Neutrophil (primary cell): ENCODE measurements around the gene SLC35F1.

ENCODE experiments used
- H3K27ac ChIP-seq: fragments of 200-600 bp; sonication (generic); 2 replicates; pipeline ENCODE4 v1.5.1; 2016; ENCODE audit warnings: mild to moderate bottlenecking, moderate library complexity
- H3K27me3 ChIP-seq: fragments of 200-600 bp; sonication (generic); 2 replicates; pipeline ENCODE4 v1.6.0; 2016; ENCODE audit warnings: mild to moderate bottlenecking
- H3K36me3 ChIP-seq: fragments of 200-600 bp; sonication (generic); 2 replicates; pipeline ENCODE4 v1.5.1; 2017
- H3K4me1 ChIP-seq, 2 experiments: fragments of 200-600 bp in 1 of 2; sonication (generic) in 1 of 2; 1 replicate in 1 of 2; 2 replicates in 1 of 2; pipeline versions ENCODE4 v1.5.1 to v1.6.1; 2013 to 2016; ENCODE audit warnings: low read depth in 1 of 2, low read length in 1 of 2, mild to moderate bottlenecking in 1 of 2, moderate library complexity in 1 of 2; ENCODE audit not compliant: control insufficient read depth in 1 of 2, insufficient read depth in 1 of 2
- H3K4me3 ChIP-seq, 2 experiments: fragments of 200-600 bp in 1 of 2; sonication (generic) in 1 of 2; 1 replicate in 1 of 2; 2 replicates in 1 of 2; pipeline ENCODE4 v1.5.1; 2013 to 2016; ENCODE audit warnings: low read depth in 1 of 2, low read length in 1 of 2, mild to moderate bottlenecking in 1 of 2, moderate library complexity in 1 of 2
- H3K9me3 ChIP-seq: fragments of 200-600 bp; sonication (generic); 2 replicates; pipeline ENCODE4 v1.5.1; 2016
- CTCF ChIP-seq: fragments of 200-600 bp; sonication (generic); IDR thresholded peaks from 2 replicates; pipeline ENCODE4 v1.5.1; 2016; ENCODE audit warnings: antibody characterized with exemption

The SLC35F1 gene

DNA sequence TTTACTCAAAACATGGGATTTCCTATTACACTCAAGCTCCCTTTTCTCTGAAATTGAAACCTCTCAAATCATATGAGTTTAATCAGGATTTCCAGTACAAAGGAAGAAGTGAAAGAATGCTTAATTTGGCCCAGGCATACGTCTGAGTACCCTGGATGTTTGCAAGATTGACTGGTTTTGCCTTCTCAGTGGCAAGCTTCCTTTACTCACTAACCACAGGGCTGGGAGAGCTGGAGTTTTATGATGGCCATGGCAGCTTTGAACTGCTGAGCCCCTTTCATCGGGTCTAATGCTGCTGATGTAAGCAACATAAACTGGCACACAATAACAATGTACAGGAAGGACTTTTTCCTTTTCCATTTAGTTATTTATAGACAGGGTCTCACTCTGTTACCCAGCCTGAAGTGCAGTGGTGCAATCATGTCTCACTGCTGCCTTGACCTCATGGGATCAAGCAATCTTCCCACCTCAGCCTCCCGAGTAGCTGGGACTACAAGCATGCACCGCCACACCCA is 194.8 kb downstream of the SLC35F1 start:
- Histone ChIP-seq H3K4me1 (no peaks in the 10 kb centered on the region), H3K4me3 (no peak overlapping the region), H3K9me3 (no peaks in the 10 kb centered on the region), H3K27me3 (no peaks in the 10 kb centered on the region), H3K36me3 (no peaks in the 10 kb centered on the region), H3K27ac (no peak overlapping the region)
- no peak for TF ChIP-seq CTCF

DNA sequence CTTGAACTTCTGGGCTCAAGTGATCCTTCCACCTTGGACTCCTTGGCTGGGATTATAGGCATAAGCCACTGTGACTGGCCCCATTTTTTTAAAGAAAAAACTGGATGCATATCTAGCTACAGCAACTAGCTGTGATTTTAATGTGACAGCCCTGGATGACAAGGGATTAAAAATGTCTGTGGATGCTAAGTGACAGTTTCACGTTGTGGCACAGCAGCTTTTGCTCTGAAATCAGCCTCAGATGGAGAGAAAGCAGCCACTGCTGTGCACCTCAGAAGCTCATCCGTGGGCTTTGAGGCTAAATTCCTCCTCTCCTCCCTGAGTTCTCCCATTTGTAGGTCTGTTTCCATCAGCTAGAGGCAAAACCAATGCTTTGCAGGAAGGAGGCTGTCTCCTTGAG is 195.3 kb downstream of the SLC35F1 start:
- no peak for TF ChIP-seq CTCF
- no peaks in the 10 kb centered on the region for H3K9me3 ChIP-seq
- no peaks in the 10 kb centered on the region for H3K27me3 ChIP-seq
- no peaks in the 10 kb centered on the region for H3K4me1 ChIP-seq
- H3K27ac ChIP-seq: no peak overlapping the region
- H3K4me3 ChIP-seq: no peak overlapping the region
- H3K36me3 ChIP-seq: no peaks in the 10 kb centered on the region

DNA sequence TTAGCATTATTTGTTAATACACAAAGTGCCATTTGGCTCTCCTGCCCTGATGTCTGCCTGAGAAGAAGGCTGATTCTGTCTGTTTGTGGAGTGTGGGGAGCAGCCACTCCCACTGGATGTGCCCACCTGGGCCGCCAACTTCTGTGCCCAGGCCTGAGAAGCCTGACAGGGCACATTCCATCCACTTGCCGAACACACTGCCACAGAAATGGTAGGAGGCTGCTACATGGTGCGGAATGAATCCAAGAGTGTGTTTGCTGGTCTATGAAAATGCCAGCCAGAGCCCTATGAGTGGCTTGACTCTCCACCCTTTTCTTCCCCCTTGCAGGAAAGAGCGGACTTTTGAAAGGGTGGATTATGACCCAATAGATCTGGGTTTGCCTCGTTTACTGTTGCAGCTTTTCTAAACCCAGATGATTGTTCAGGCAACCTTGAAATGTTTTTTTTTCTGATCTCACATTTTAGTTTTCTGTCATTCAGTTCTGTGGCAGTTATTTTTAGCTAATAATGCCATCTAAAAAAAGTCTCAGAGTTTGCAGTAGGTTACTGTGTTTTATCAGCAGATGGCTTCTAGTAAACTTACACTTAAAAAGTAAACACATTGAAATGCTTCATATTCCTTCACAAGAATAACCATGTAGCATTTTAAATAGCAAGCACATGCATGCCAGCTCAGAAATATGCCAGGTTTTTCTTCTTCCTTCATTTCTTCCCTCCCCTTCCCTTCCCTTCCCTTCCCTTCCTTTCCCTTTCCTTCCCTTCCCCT is 196.5 kb downstream of the SLC35F1 start:
- Histone ChIP-seq H3K27ac (no peak overlapping the region), H3K4me1 (no peaks in the 10 kb centered on the region), H3K36me3 (no peaks in the 10 kb centered on the region), H3K9me3 (no peaks in the 10 kb centered on the region), H3K4me3 (no peak overlapping the region), H3K27me3 (no peaks in the 10 kb centered on the region)
- no peak for TF ChIP-seq CTCF

GRCh38 chr6:118122161-118122725 is 215.2 kb downstream of the SLC35F1 start:
- no peaks in the 10 kb centered on the region for H3K27me3 ChIP-seq
- no peak overlapping the region for H3K27ac ChIP-seq
- no peak for TF ChIP-seq CTCF

DNA sequence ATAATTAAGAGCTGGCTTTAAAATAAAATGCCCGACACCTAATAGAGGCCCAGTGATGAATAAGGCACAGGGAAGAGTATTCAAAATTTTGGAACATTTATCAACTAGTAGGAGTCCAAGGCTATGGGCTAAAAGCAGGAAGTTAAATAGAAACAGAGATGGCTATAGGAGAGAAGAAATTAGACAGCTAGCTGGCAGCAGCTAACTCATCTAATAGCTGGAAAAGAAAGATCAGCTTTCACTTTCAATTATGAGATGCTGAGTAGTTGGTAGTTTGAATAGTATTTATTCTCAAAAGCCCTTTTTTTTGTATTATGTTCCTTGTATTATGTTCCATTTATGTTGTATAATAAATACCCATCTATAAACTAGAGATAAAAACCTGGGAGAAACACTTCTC is 215.7 kb downstream of the SLC35F1 start:
- Histone ChIP-seq H3K27me3 (no peaks in the 10 kb centered on the region), H3K9me3 (no peaks in the 10 kb centered on the region), H3K4me3 (no peak overlapping the region), H3K4me1 (no peaks in the 10 kb centered on the region), H3K36me3 (no peaks in the 10 kb centered on the region), H3K27ac (no peak overlapping the region)
- TF ChIP-seq CTCF: no peak

More at GRCh38 chr6:118122161-118122725, 215.2 kb downstream of the SLC35F1 start:
- Histone ChIP-seq H3K4me1 (no peaks in the 10 kb centered on the region), H3K4me3 (no peak overlapping the region), H3K36me3 (no peaks in the 10 kb centered on the region), H3K9me3 (no peaks in the 10 kb centered on the region)
